Epithelial cell of alveolus of lung (primary cell): Measurements from ENCODE around the gene GALR1. TPM values are rescaled to one million over a fixed set of nuclear protein-coding genes. Genes with fewer than 3 reads are reported as not detected.

Experiments used
- total RNA-seq: library from RNA; depleted of rRNA; stranded (reverse); fragments of >200 nt; gene quantifications from 2 replicates; pipeline ENCODE4 v1.2.1, GENCODE V29; 2015

GALR1 gene, protein sequence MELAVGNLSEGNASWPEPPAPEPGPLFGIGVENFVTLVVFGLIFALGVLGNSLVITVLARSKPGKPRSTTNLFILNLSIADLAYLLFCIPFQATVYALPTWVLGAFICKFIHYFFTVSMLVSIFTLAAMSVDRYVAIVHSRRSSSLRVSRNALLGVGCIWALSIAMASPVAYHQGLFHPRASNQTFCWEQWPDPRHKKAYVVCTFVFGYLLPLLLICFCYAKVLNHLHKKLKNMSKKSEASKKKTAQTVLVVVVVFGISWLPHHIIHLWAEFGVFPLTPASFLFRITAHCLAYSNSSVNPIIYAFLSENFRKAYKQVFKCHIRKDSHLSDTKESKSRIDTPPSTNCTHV
- total RNA-seq: not detected in 2 replicates

GRCh38 chr18:77249569-77250500 is at the start of gene GALR1:
Gene GALR1 (plus strand): TSS chr18:77249848. CDS start chr18:77250549, 701 bp downstream.

Other genes with a start within 250 kb of the GALR1 start
- gene MBP, start 117.1 kb upstream of the GALR1 start, total RNA-seq: 1.8 and 2.2 TPM in 2 replicates